ENCODE results near the gene RAN.
"Not testable (repeated sequence)": the region's sequence is repeated elsewhere in the genome, so short reads cannot be mapped to it uniquely, and the experiment has no call there.

The RAN gene

GRCh38 chr12:130871286-130872178 lies at the start of gene RAN:
RAN (plus strand) TSS chr12:130872066; CDS start chr12:130872594, 528 bp downstream.
- DNase-seq (ENCODE audit: low read depth): peak; percentile 81

- no peak for DNase-seq (ENCODE audit: low read depth)
Observed at GRCh38 chr12:130825771-130826150, 46.1 kb upstream of the RAN start.

- DNase-seq (ENCODE audit: low read depth): peak; percentile 62
Observed at GRCh38 chr12:130826151-130826801, 45.6 kb upstream of the RAN start.

GRCh38 chr12:130827432-130827831 lies 44.4 kb upstream of the RAN start:
- DNase-seq (ENCODE audit: low read depth): no peak

- no peak for DNase-seq (ENCODE audit: low read depth)
Observed at GRCh38 chr12:130828895-130829294, 43.0 kb upstream of the RAN start.

GRCh38 chr12:130829391-130830245 lies 42.2 kb upstream of the RAN start:
- no peak for DNase-seq (ENCODE audit: low read depth)

- no peak for DNase-seq (ENCODE audit: low read depth)
Observed at GRCh38 chr12:130830246-130830551, 41.7 kb upstream of the RAN start.

- no peak for DNase-seq (ENCODE audit: low read depth)
Observed at GRCh38 chr12:130831246-130831645, 40.6 kb upstream of the RAN start.

GRCh38 chr12:130831876-130832405 lies 39.9 kb upstream of the RAN start:
- no peak for DNase-seq (ENCODE audit: low read depth)

- DNase-seq (ENCODE audit: low read depth): no peak
Observed at GRCh38 chr12:130832561-130833209, 39.2 kb upstream of the RAN start.

- no peak for DNase-seq (ENCODE audit: low read depth)
Observed at GRCh38 chr12:130835011-130835410, 36.9 kb upstream of the RAN start.

GRCh38 chr12:130835436-130835835 lies 36.4 kb upstream of the RAN start:
- DNase-seq (ENCODE audit: low read depth): no peak

GRCh38 chr12:130838284-130838950 lies 33.4 kb upstream of the RAN start:
- no peak for DNase-seq (ENCODE audit: low read depth)

- peak; percentile 90 for DNase-seq (ENCODE audit: low read depth)
Observed at GRCh38 chr12:130838951-130839769, 32.7 kb upstream of the RAN start, which contains the start of gene STX2. STX2 (minus strand) TSS chr12:130839250; CDS start chr12:130839099, 151 bp downstream.

GRCh38 chr12:130839770-130840404 lies 32.0 kb upstream of the RAN start:
- no peak for DNase-seq (ENCODE audit: low read depth)

GRCh38 chr12:130846369-130846768 lies 25.5 kb upstream of the RAN start:
- DNase-seq (ENCODE audit: low read depth): no peak

- DNase-seq (ENCODE audit: low read depth): no peak
Observed at GRCh38 chr12:130847112-130847511, 24.8 kb upstream of the RAN start.

GRCh38 chr12:130848105-130848504 lies 23.8 kb upstream of the RAN start:
- not testable (repeated sequence) for DNase-seq (ENCODE audit: low read depth)

- not testable (repeated sequence) for DNase-seq (ENCODE audit: low read depth)
Observed at GRCh38 chr12:130848785-130849305, 23.0 kb upstream of the RAN start.

Data from activated T-cell treated with anti-CD3 and anti-CD28 coated beads for 1 hour (primary cell).